ENCODE results near the gene FBXL4.

FBXL4 gene

GRCh38 chr6:98841621-98842341, 106.0 kb downstream of the FBXL4 start:
- Histone ChIP-seq H3K36me3 (ENCODE audit: insufficient read depth, low read length) (no peaks in the 10 kb centered on the region), H3K9ac (ENCODE audit: low read depth, low read length, poor library complexity, severe bottlenecking) (no peak overlapping the region), H3K4me2 (ENCODE audit: low read depth, low read length, poor library complexity, severe bottlenecking) (no peak overlapping the region), H3F3A (ENCODE audit: low read depth) (no peaks in the 10 kb centered on the region), H3K27me3 (ENCODE audit: insufficient read depth, low read length, poor library complexity, severe bottlenecking) (no peaks in the 10 kb centered on the region), H3K79me2 (ENCODE audit: insufficient read depth, low read length) (no peaks in the 10 kb centered on the region), H3K4me1 (ENCODE audit: insufficient read depth, low read length, poor library complexity, severe bottlenecking) (peaks cover 8% of the 10 kb centered on the region), H3K9me2 (replicated peaks; ENCODE audit: low read depth, low read length) (no peaks in the 10 kb centered on the region), H3K4me3 (ENCODE audit: low read length, poor library complexity, severe bottlenecking) (no peak overlapping the region), H2AFZ (ENCODE audit: low read length) (no peak overlapping the region), H3K9me3 (ENCODE audit: insufficient read depth, low read depth, low read length) (no peaks in the 10 kb centered on the region), H4K20me1 (ENCODE audit: insufficient read depth, low read length, poor library complexity, severe bottlenecking) (no peaks in the 10 kb centered on the region)
- TF ChIP-seq EZH2phosphoT487 (IDR thresholded peaks at IDR 0.05; ENCODE audit: borderline replicate concordance) = no peak

- Histone ChIP-seq H4K20me1 (ENCODE audit: insufficient read depth, low read length, poor library complexity, severe bottlenecking) (no peaks in the 10 kb centered on the region), H3K4me1 (ENCODE audit: insufficient read depth, low read length, poor library complexity, severe bottlenecking) (peaks cover 15% of the 10 kb centered on the region), H2AFZ (ENCODE audit: low read length) (no peak overlapping the region), H3K9ac (ENCODE audit: low read depth, low read length, poor library complexity, severe bottlenecking) (no peak overlapping the region), H3K36me3 (ENCODE audit: insufficient read depth, low read length) (no peaks in the 10 kb centered on the region), H3K4me2 (ENCODE audit: low read depth, low read length, poor library complexity, severe bottlenecking) (no peak overlapping the region), H3F3A (ENCODE audit: low read depth) (no peaks in the 10 kb centered on the region), H3K4me3 (ENCODE audit: low read length, poor library complexity, severe bottlenecking) (no peak overlapping the region), H3K79me2 (ENCODE audit: insufficient read depth, low read length) (peaks cover 3% of the 10 kb centered on the region; the same call in 1 of the 2 replicates), H3K27me3 (ENCODE audit: insufficient read depth, low read length, poor library complexity, severe bottlenecking) (peaks cover 6% of the 10 kb centered on the region), H3K9me2 (replicated peaks; ENCODE audit: low read depth, low read length) (no peaks in the 10 kb centered on the region), H3K9me3 (ENCODE audit: insufficient read depth, low read depth, low read length) (no peaks in the 10 kb centered on the region)
- TF ChIP-seq, protein P1, sequence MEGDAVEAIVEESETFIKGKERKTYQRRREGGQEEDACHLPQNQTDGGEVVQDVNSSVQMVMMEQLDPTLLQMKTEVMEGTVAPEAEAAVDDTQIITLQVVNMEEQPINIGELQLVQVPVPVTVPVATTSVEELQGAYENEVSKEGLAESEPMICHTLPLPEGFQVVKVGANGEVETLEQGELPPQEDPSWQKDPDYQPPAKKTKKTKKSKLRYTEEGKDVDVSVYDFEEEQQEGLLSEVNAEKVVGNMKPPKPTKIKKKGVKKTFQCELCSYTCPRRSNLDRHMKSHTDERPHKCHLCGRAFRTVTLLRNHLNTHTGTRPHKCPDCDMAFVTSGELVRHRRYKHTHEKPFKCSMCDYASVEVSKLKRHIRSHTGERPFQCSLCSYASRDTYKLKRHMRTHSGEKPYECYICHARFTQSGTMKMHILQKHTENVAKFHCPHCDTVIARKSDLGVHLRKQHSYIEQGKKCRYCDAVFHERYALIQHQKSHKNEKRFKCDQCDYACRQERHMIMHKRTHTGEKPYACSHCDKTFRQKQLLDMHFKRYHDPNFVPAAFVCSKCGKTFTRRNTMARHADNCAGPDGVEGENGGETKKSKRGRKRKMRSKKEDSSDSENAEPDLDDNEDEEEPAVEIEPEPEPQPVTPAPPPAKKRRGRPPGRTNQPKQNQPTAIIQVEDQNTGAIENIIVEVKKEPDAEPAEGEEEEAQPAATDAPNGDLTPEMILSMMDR (conservative IDR thresholded peaks at IDR 0.05; ENCODE audit: low read length) = no peak
- TF ChIP-seq EZH2phosphoT487 (IDR thresholded peaks at IDR 0.05; ENCODE audit: borderline replicate concordance) = no peak
Observed at GRCh38 chr6:98840996-98841513, 106.7 kb downstream of the FBXL4 start.

DNA sequence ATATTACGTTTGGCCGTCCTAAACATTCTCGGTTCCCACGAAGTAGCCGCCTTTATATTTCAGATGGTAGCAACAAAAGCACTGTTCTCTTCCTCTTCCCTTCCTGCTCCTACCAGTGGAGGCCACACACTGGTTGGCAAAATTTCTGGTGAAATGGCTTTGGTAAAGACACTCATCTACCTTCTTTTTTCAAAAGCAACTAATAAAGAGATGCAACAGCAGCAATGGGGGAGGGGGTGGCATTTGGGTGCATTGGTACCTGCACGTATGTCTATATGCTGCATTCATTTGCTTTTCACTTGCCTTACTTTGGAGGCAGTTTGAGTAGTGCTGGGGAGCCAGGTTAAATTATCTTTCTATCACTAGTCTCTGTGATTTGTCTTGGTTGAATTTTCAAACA, 107.4 kb downstream of the FBXL4 start:
- no peaks in the 10 kb centered on the region for H3K36me3 ChIP-seq (ENCODE audit: insufficient read depth, low read length)
- H3K79me2 ChIP-seq (ENCODE audit: insufficient read depth, low read length) = peaks cover 10% of the 10 kb centered on the region; the same call in 1 of the 2 replicates
- TF ChIP-seq EZH2phosphoT487 (IDR thresholded peaks at IDR 0.05; ENCODE audit: borderline replicate concordance) = no peak
- TF ChIP-seq, protein P1 (conservative IDR thresholded peaks at IDR 0.05; ENCODE audit: low read length) = no peak
- H3K27me3 ChIP-seq (ENCODE audit: insufficient read depth, low read length, poor library complexity, severe bottlenecking) = peaks cover 11% of the 10 kb centered on the region
- no peak overlapping the region for H3K4me3 ChIP-seq (ENCODE audit: low read length, poor library complexity, severe bottlenecking)
- no peak overlapping the region for H2AFZ ChIP-seq (ENCODE audit: low read length)
- no peak overlapping the region for H3K9ac ChIP-seq (ENCODE audit: low read depth, low read length, poor library complexity, severe bottlenecking)
- H3K9me3 ChIP-seq (ENCODE audit: insufficient read depth, low read depth, low read length) = no peaks in the 10 kb centered on the region
- H4K20me1 ChIP-seq (ENCODE audit: insufficient read depth, low read length, poor library complexity, severe bottlenecking) = no peaks in the 10 kb centered on the region
- H3F3A ChIP-seq (ENCODE audit: low read depth) = no peaks in the 10 kb centered on the region
- peaks cover 15% of the 10 kb centered on the region for H3K4me1 ChIP-seq (ENCODE audit: insufficient read depth, low read length, poor library complexity, severe bottlenecking)
- no peak overlapping the region for H3K4me2 ChIP-seq (ENCODE audit: low read depth, low read length, poor library complexity, severe bottlenecking)
- no peaks in the 10 kb centered on the region for H3K9me2 ChIP-seq (replicated peaks; ENCODE audit: low read depth, low read length)
